RCC 7860 (cell line): ENCODE measurements around the gene MSGN1.
A peak's percentile ranks its signal among the peaks of the same experiment; 100 is the strongest.

Experiments used
- DNase-seq: peaks from one replicate; pipeline ENCODE4 v3.0.0-alpha.2; 2015; ENCODE audit warnings: low spot score
- FAIRE-seq: peaks from 2 replicates; lab custom pipeline; 2012; peaks lifted over from hg19 to GRCh38; lab: Jason Lieb, UNC

Gene MSGN1

GRCh38 chr2:17845806-17846205, 29.5 kb downstream of the MSGN1 start:
- DNase-seq = no peak
- FAIRE-seq = no peak

- no peak for FAIRE-seq
Observed at GRCh38 chr2:17846676-17847075, 30.4 kb downstream of the MSGN1 start.

GRCh38 chr2:17847236-17847635, 31.0 kb downstream of the MSGN1 start:
- no peak for DNase-seq
- no peak for FAIRE-seq

More at GRCh38 chr2:17846676-17847075, 30.4 kb downstream of the MSGN1 start:
- DNase-seq = no peak

- no peak for FAIRE-seq
- DNase-seq = no peak
Observed at GRCh38 chr2:17849275-17849674, 33.0 kb downstream of the MSGN1 start.

- FAIRE-seq (no peak), DNase-seq (no peak)
Observed at GRCh38 chr2:17850151-17850550, 33.9 kb downstream of the MSGN1 start.

- DNase-seq = peak; percentile 58
- peak; percentile 24 for FAIRE-seq
Observed at GRCh38 chr2:17851731-17852585, 35.7 kb downstream of the MSGN1 start.

- FAIRE-seq = no peak
- DNase-seq = no peak
Observed at GRCh38 chr2:17853799-17854198, 37.5 kb downstream of the MSGN1 start.

GRCh38 chr2:17857021-17857420, 40.8 kb downstream of the MSGN1 start:
- FAIRE-seq (peak; percentile 80), DNase-seq (peak; percentile 72)

- DNase-seq (no peak), FAIRE-seq (no peak)
Observed at GRCh38 chr2:17858064-17858463, 41.8 kb downstream of the MSGN1 start.

GRCh38 chr2:17863539-17863938, 47.3 kb downstream of the MSGN1 start:
- peak; percentile 90 for FAIRE-seq

GRCh38 chr2:17864676-17865075, 48.4 kb downstream of the MSGN1 start:
- no peak for DNase-seq
- FAIRE-seq = no peak

More at GRCh38 chr2:17863539-17863938, 47.3 kb downstream of the MSGN1 start:
- DNase-seq = peak; percentile 61

- FAIRE-seq (no peak), DNase-seq (peak; percentile 48)
Observed at GRCh38 chr2:17867133-17867532, 50.9 kb downstream of the MSGN1 start.
